Lower lobe of right lung (tissue), 2 donors: ENCODE results near the gene SUCO. TPM values are rescaled to one million over a fixed set of nuclear protein-coding genes. Genes with fewer than 3 reads are reported as not detected.
A peak's percentile ranks its signal among the peaks of the same experiment; 100 is the strongest.

Source experiments
- ATAC-seq, 2 donors: fragments of 200-7000 bp; cut with Tn5 transposase; one replicate each; pipeline ENCODE4 v1.9.1; 2020 to 2022; ENCODE audit warnings: mild to moderate bottlenecking in 2 of 2, moderate library complexity in 2 of 2
- DNase-seq: peaks from one replicate; pipeline ENCODE4 v3.0.0-alpha.2; 2020
- H3K27ac ChIP-seq: fragments of 200-600 bp; one replicate; pipeline ENCODE4 v1.8.0; 2022
- H3K27me3 ChIP-seq: fragments of 200-600 bp; one replicate; pipeline ENCODE4 v1.8.0; 2022; ENCODE audit warnings: low read depth
- H3K36me3 ChIP-seq: fragments of 200-600 bp; one replicate; pipeline ENCODE4 v1.8.0; 2022; ENCODE audit warnings: mild to moderate bottlenecking
- H3K4me1 ChIP-seq: fragments of 200-600 bp; one replicate; pipeline ENCODE4 v1.8.0; 2022
- H3K4me3 ChIP-seq: fragments of 200-600 bp; one replicate; pipeline ENCODE4 v1.8.0; 2022; ENCODE audit warnings: mild to moderate bottlenecking
- H3K9me3 ChIP-seq: fragments of 200-600 bp; one replicate; pipeline ENCODE4 v1.8.0; 2022
- CTCF ChIP-seq: fragments of 200-600 bp; IDR thresholded peaks from one replicate; pipeline ENCODE4 v1.8.0; 2022; ENCODE audit warnings: antibody characterized with exemption, mild to moderate bottlenecking
- intact Hi-C: fragments of 100-400 bp; cut with DNase I; formaldehyde crosslinking; loops from one replicate; pipeline ENCODE4 v1.11.0; 2022
- total RNA-seq: library from RNA; stranded (reverse); fragmentation: NEBNext Ultra II Directional; extraction: Animal tissue kit (Norgen Biotek cat#: 25700); gene quantifications from one replicate; pipeline ENCODE4 v1.2.1, GENCODE V29; 2021
- donor health status: DM: no; HTN: yes; CAD: no; lungs with severe emphysema.

Gene SUCO
- total RNA-seq, 1 donor from 2014 or later = 32.5 TPM

DNA sequence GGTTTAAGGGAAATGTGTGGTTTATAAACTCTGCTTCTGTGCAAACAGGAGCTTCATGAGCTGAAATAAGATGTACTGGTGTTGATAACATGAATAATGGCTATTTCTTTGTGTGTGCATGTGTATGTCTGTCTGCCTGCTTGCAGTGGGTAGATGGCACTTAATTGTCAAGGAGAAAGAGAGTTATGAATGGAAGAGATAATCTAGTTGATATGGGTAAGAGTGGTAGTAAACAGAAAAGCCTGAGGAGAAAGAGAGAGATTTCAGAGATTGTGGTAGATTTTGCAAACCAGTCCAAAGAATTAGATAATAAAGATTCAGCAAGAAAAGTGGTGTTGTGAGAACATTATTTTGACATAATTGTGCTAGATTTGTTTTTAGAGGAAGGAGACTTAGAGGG, 7.7 kb downstream of the SUCO start:
- Histone ChIP-seq H3K9me3 (no peaks in the 10 kb centered on the region), H3K27ac (no peak overlapping the region), H3K4me3 (no peak overlapping the region), H3K36me3 (no peaks in the 10 kb centered on the region), H3K27me3 (no peaks in the 10 kb centered on the region), H3K4me1 (peaks cover 47% of the 10 kb centered on the region)
- no peak for DNase-seq
- intact Hi-C loops = no loop called here
- ATAC-seq = no peak
- TF ChIP-seq CTCF = no peak

- peaks cover 48% of the 10 kb centered on the region for H3K4me1 ChIP-seq
- no peak overlapping the region for H3K4me3 ChIP-seq
- H3K27me3 ChIP-seq = no peaks in the 10 kb centered on the region
- H3K9me3 ChIP-seq = no peaks in the 10 kb centered on the region
- DNase-seq (no peak), ATAC-seq (no peak)
- intact Hi-C loops = no loop called here
- no peak overlapping the region for H3K27ac ChIP-seq
- H3K36me3 ChIP-seq = no peaks in the 10 kb centered on the region
- TF ChIP-seq CTCF = no peak
These were observed 11.6 kb downstream of the SUCO start for GRCh38 chr1:172544481-172545104.

GRCh38 chr1:172545396-172546004, 12.6 kb downstream of the SUCO start:
- ATAC-seq (no peak), DNase-seq (no peak)
- Histone ChIP-seq H3K27me3 (no peaks in the 10 kb centered on the region), H3K36me3 (no peaks in the 10 kb centered on the region), H3K4me1 (peaks cover 51% of the 10 kb centered on the region), H3K4me3 (no peak overlapping the region), H3K27ac (no peak overlapping the region), H3K9me3 (no peaks in the 10 kb centered on the region)
- intact Hi-C loops = no loop called here
- TF ChIP-seq CTCF = no peak

DNA sequence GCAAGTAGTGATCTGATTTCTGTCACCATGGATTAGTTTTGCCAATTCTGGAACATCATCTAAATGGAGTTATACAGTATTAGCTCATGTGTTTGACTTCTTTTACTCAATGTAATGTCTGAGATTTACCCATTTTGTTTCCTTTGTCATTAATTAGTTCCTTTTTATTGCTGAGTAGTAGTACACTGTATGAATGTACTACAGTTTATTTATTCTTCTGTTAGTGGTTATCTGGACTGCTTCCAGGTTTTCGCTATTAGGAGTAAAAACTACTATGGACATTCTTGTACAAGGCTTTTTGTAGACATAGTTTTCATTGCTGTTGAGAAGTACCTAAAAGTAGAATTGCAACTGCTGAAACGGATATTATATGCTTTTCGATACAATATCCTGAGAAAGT, 14.1 kb downstream of the SUCO start:
- Histone ChIP-seq H3K27me3 (no peaks in the 10 kb centered on the region), H3K4me1 (peaks cover 49% of the 10 kb centered on the region), H3K4me3 (no peak overlapping the region), H3K36me3 (no peaks in the 10 kb centered on the region), H3K27ac (no peak overlapping the region), H3K9me3 (no peaks in the 10 kb centered on the region)
- intact Hi-C loops = no loop called here
- DNase-seq (no peak), ATAC-seq (peak; percentile 42 to 46)
- TF ChIP-seq CTCF = no peak

GRCh38 chr1:172549621-172550280, 16.8 kb downstream of the SUCO start:
- Histone ChIP-seq H3K27ac (no peak overlapping the region), H3K36me3 (no peaks in the 10 kb centered on the region), H3K27me3 (no peaks in the 10 kb centered on the region), H3K4me1 (peaks cover 29% of the 10 kb centered on the region), H3K4me3 (no peak overlapping the region), H3K9me3 (no peaks in the 10 kb centered on the region)
- intact Hi-C loops = no loop called here
- no peak for ATAC-seq
- DNase-seq = no peak
- no peak for TF ChIP-seq CTCF
